ENCODE results near the gene FASTKD2. TPM values are rescaled to one million over a fixed set of nuclear protein-coding genes. Genes with fewer than 3 reads are reported as not detected.
A peak's percentile ranks its signal among the peaks of the same experiment; 100 is the strongest.

Gene FASTKD2
- total RNA-seq, 2 donors from 2014 or later: 23.7 to 34.8 TPM

- ATAC-seq: peak in 1 of 2 donors; percentile 31
- intact Hi-C loops (cut with DNase I): no loop called here
- no peak for DNase-seq
Observed at GRCh38 chr2:206824087-206824618, 58.7 kb downstream of the FASTKD2 start.

- intact Hi-C loops (cut with DNase I): no loop called here
- ATAC-seq: no peak
Observed at GRCh38 chr2:206824993-206825392, 59.6 kb downstream of the FASTKD2 start.

DNA sequence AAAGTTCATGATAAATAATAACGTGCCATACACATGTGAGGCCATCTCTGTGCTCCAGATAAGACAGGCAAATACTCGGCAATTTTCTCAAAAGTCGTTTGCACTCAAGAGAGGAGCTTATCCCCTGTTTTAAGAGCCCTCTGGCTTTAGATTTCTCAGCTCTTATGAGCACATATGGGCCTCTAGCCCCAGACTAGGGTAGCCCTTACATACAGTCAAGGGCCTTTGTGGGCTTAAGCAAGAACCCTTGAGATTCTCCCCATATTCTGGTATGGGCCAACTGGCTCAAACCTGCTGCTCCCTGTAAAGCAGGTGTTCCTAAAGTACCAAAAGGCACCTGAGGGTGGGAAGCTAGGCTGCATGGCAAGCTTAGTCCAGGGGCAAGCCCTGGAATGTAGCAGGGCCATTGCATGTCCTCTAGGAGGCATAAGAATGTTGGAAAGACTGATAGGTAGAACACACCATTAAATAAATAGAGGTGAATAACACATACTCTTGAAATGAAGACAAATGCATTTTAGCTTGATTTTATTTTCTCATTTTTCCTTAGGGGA lies 66.1 kb downstream of the FASTKD2 start:
- DNase-seq: no peak
- no peak for ATAC-seq
- intact Hi-C loops (cut with DNase I): no loop called here

More at GRCh38 chr2:206824993-206825392, 59.6 kb downstream of the FASTKD2 start:
- DNase-seq: no peak

GRCh38 chr2:206832873-206833272 lies 67.5 kb downstream of the FASTKD2 start:
- no peak for DNase-seq
- intact Hi-C loops (cut with DNase I): no loop called here
- ATAC-seq: peak in 1 of 2 donors; percentile 34

DNA sequence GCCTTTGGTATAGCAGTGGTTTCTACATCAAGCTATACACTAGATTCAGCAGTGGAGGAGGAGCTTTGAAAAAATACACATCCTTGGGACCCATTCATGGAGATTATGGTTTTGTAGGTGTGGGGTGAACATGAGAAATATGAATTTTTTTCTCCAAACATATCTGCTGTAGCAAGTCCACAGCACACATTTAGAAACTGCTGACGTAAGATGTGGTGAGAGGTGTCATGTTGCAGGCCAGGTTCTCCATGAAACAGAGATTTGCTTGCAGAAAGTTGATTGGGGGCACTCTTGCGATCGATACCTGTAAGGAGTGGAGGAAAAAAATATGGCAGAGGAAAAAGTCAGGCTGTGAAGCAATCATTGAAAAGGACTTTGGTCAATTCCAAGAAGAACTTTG lies 67.9 kb downstream of the FASTKD2 start:
- intact Hi-C loops (cut with DNase I): no loop called here
- no peak for DNase-seq
- ATAC-seq: no peak

- intact Hi-C loops (cut with DNase I): no loop called here
- ATAC-seq: peak in 1 of 2 donors; percentile 85
- no peak for DNase-seq
Observed at GRCh38 chr2:206836722-206837121, 71.3 kb downstream of the FASTKD2 start.

GRCh38 chr2:206837775-206838174 lies 72.4 kb downstream of the FASTKD2 start:
- intact Hi-C loops (cut with DNase I): no loop called here
- no peak for DNase-seq
- ATAC-seq: no peak

DNA sequence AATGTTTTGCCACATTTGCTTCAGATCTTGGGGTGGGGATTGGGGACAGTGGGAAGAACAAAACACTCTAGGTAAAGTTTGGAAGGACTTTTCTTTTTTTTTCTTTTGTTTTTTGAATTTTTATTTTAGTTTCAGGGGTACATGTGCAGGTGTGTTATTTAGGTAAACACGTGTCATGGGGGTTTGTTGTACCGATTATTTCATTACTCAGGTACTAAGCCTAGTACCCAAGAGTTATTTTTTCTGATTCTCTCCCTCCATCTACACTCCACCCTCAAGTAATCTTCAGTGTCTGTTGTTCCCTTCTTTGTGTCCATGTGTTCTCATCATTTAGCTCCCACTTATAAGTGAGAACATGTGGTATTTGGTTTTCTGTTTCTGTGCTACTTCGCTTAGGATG lies 73.3 kb downstream of the FASTKD2 start:
- DNase-seq (no peak), ATAC-seq (no peak)
- intact Hi-C loops (cut with DNase I): no loop called here

GRCh38 chr2:206840999-206841398 lies 75.6 kb downstream of the FASTKD2 start:
- DNase-seq (no peak), ATAC-seq (no peak)
- intact Hi-C loops (cut with DNase I): no loop called here

Small RNAs within 50 kb of the gene (microRNA-seq; reads per million reads assigned to microRNA genes)
- 0 reads per million in 2 donors for gene MIR3130-1
- gene MIR3130-2: 0 reads per million in 2 donors

Other genes with a start within 250 kb of the FASTKD2 start
- gene FAM237A, start 123.1 kb upstream of the FASTKD2 start, total RNA-seq: not detected
- not detected for gene DYTN, start 47.2 kb upstream of the FASTKD2 start, total RNA-seq
- under 1 TPM; 0.50 to 0.80 TPM for gene MDH1B, start 278 bp upstream of the FASTKD2 start, total RNA-seq
- gene CPO, start 173.9 kb downstream of the FASTKD2 start, total RNA-seq: under 1 TPM; 0.34 to 0.50 TPM

Data from left cardiac atrium (tissue), 4 donors.